ENCODE measurements around the gene CCDC82. TPM values are rescaled to one million over a fixed set of nuclear protein-coding genes. Genes with fewer than 3 reads are reported as not detected.

Gene CCDC82
- total RNA-seq, 3 donors from 2014 or later = 17.6 to 23.8 (median 20.7) TPM

DNA sequence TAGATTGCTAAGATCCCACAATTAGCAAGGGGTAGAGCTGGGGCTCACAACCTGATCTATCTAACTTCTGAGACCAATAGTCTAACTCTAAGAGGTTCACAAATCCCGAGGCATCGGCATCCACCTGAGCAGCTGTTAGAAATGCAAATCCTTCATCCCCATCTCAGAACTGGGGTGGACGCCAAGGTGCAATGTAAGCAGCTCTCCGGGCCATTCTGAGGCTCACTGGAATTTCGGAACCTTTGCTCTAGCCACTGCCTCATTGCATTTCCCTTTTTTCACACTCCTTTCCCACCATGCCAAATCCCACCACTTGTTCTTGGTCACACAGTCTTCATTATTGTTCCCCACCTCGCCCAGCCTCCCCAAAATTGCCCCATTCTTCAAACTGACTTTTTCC is 76.5 kb downstream of the CCDC82 start:
- no peak for ATAC-seq
- Mint-ChIP-seq H3K4me1 (ENCODE audit: low read depth) (peaks cover 82% of the 10 kb centered on the region), H3K9me3 (no peaks in the 10 kb centered on the region), H3K4me3 (no peak overlapping the region), H3K36me3 (ENCODE audit: insufficient read depth) (peaks cover 37% of the 10 kb centered on the region), H3K27me3 (ENCODE audit: low read depth) (no peaks in the 10 kb centered on the region)
- DNase-seq = no peak

DNA sequence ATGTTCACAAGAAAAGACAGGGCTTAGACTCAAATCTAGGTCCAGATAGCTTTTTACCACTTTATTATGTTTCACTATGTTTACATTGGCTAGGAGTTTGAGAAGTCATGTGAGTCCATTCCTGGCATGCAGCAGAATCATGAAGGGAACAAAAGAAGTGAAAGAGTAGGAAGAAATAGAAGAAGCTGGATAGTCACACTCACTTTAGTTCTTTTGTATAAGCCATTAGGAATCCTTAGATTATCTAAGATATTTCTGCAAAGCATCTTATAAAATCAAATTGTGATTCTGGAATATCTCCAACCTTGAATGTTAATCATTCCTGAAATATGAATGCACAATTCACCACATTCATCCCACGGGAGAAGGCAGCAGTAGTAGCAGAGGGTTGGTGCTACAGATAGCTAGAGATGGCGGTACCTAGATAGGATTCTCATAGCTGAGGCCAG is 78.6 kb downstream of the CCDC82 start:
- Mint-ChIP-seq H3K4me1 (ENCODE audit: low read depth) (peaks cover 83% of the 10 kb centered on the region), H3K9me3 (no peaks in the 10 kb centered on the region), H3K27me3 (ENCODE audit: low read depth) (no peaks in the 10 kb centered on the region), H3K36me3 (ENCODE audit: insufficient read depth) (peaks cover 27% of the 10 kb centered on the region), H3K4me3 (no peak overlapping the region)
- no peak for ATAC-seq
- no peak for DNase-seq

DNA sequence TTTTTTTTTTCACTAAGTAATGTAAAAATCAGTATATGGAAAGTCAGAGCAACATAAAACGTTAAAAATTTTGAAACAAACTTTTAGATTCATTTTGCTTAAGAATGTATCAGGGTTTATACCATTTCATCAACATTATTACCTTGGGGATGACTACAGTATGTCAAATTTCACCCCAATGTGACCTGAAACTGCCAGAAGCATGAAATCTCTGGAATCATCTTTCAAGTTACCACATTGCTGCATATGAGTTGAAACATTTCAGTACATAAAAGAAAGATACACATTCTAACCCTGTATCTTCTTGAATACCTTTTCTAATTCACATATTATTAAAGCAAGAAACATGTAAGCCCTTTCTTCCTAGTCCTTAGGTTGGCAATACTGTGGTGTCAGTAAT is 79.5 kb downstream of the CCDC82 start:
- no peak for ATAC-seq
- H3K4me3 Mint-ChIP-seq = no peak overlapping the region
- H3K9me3 Mint-ChIP-seq = no peaks in the 10 kb centered on the region
- peaks cover 20% of the 10 kb centered on the region for H3K36me3 Mint-ChIP-seq (ENCODE audit: insufficient read depth)
- no peak for DNase-seq
- H3K27me3 Mint-ChIP-seq (ENCODE audit: low read depth) = no peaks in the 10 kb centered on the region
- H3K4me1 Mint-ChIP-seq (ENCODE audit: low read depth) = peaks cover 79% of the 10 kb centered on the region

DNA sequence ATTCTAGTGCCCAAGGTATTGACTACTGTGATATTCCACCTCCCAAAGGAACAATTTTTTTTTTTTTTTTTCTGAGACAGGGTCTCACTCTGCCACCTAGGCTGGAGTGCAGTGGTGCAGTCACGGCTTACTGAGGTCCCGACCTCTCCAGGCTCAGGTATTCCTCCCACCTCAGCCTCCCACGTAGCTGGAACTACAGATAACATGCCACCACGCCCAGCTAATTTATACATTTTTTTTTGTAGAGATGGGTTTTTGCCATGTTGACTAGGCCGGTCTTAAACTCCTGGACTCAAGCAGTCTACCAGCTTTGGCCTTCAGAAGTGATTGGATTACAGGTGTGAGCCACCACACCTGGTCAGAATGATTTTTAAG is 80.1 kb downstream of the CCDC82 start:
- DNase-seq (no peak), ATAC-seq (no peak)
- H3K4me3 Mint-ChIP-seq = no peak overlapping the region
- H3K4me1 Mint-ChIP-seq (ENCODE audit: low read depth) = peaks cover 74% of the 10 kb centered on the region
- peaks cover 20% of the 10 kb centered on the region for H3K36me3 Mint-ChIP-seq (ENCODE audit: insufficient read depth)
- no peaks in the 10 kb centered on the region for H3K9me3 Mint-ChIP-seq
- H3K27me3 Mint-ChIP-seq (ENCODE audit: low read depth) = no peaks in the 10 kb centered on the region

DNA sequence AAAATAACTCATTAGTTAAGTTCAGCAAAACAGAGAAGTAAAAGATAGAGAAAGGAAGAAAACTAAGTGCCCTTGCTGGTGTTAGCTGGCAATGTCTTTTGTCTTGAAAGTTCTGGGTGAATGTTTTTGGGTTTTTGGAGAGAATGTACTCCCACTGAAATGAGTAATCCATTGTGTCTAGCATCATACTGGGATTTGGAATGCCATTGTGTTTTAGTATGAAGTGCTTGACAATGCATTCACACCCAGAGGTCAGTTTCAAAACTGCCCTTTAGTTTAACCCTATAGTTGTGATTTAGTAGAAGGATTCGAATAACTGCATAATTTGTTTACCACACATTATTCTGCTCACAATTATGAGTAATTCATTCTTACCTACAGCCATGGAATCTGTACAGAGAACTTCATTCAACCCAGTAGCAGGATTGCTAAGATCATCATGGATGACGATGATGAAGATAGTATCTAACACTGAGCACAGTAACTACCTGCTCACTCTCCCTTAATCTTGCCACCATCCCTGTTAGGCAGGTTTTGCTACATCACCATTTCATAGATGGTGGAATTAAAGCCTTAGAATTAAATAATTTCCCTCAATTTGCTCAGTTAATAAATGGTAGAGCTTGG is 80.6 kb downstream of the CCDC82 start:
- ATAC-seq (peak; percentile 42 to 60), DNase-seq (no peak)
- H3K4me3 Mint-ChIP-seq = no peak overlapping the region
- H3K4me1 Mint-ChIP-seq (ENCODE audit: low read depth) = peaks cover 73% of the 10 kb centered on the region
- no peaks in the 10 kb centered on the region for H3K27me3 Mint-ChIP-seq (ENCODE audit: low read depth)
- peaks cover 17% of the 10 kb centered on the region for H3K36me3 Mint-ChIP-seq (ENCODE audit: insufficient read depth)
- H3K9me3 Mint-ChIP-seq = no peaks in the 10 kb centered on the region

DNA sequence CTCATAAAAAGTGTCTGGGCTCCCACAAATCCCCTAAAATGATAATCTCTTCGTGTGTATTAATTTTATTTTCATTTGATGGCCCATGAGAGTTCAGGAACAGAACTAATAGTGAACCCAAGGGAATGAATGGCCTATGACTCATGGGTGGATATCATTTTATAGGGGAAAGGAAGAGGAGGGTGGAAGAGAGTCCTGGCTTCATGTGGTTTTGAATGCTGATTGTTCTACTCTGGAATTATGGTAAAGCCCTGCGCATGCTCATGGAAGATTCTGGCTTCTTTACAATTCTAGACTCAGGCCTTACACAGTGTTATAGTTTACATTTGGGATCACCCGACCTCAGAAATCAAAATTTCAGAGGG is 82.0 kb downstream of the CCDC82 start:
- H3K4me3 Mint-ChIP-seq = peak overlapping the region; percentile 42
- H3K9me3 Mint-ChIP-seq = no peaks in the 10 kb centered on the region
- no peaks in the 10 kb centered on the region for H3K27me3 Mint-ChIP-seq (ENCODE audit: low read depth)
- peaks cover 73% of the 10 kb centered on the region for H3K4me1 Mint-ChIP-seq (ENCODE audit: low read depth)
- ATAC-seq (peak in 1 of 2 donors; percentile 19), DNase-seq (no peak)
- peaks cover 17% of the 10 kb centered on the region for H3K36me3 Mint-ChIP-seq (ENCODE audit: insufficient read depth)

DNA sequence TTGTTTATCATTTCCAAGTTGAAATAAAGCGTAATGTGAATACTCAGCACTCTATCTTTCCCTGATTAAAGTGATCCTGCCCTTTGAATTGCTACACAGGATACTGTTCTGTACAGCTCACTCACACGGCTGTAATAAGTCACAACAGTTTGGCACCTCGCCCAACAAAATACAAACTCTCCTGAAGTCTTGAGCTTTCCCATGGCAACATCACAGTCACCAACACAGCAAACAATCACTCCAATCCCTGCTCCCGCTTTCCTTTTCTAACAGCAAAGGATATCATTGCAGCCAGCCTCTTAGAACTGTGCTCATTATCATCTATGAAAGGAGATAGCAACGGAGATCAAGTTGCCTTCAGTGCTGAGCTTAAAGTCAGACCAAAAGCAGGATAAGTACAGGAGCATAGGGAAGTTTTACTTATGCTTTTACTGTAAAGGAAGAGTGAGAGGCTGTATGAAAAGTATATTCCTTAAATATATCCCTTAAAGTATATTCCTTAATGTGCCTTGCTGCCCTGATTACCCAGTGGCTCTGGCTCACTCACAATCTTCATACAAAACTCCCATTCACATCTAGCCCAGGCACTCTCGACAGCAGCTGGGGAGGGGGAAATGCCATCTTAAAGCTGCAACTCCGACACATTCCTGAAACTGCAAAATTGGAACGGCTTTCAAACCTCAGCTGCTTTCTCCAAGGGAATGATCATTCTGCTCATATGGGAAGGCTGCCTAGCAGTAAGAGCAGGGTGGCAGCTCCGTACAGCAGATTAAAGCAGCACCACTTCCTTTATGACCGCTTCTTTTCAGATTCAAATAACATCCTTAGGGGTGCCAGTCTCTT is 82.6 kb downstream of the CCDC82 start:
- Mint-ChIP-seq H3K4me1 (ENCODE audit: low read depth) (peaks cover 74% of the 10 kb centered on the region), H3K9me3 (no peaks in the 10 kb centered on the region), H3K4me3 (peak overlapping the region; percentile 42), H3K36me3 (ENCODE audit: insufficient read depth) (peaks cover 17% of the 10 kb centered on the region), H3K27me3 (ENCODE audit: low read depth) (no peaks in the 10 kb centered on the region)
- ATAC-seq (peak; percentile 34 to 37), DNase-seq (no peak)

DNA sequence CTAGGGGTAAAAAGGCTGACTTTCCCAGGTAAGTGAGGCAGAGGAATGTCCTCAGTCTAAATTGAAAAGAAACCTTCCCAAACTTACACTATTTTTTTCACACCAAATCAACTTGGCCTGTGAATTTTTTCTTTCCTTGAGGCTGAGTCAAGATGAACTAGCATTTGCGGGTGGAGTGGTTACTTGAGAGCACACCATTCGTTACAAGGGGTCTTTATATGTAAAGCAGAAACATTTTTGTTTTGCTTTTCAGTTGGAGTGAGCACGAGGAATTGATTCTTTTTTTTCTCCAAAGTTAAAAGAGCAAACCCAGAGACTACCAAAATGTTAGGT is 83.1 kb downstream of the CCDC82 start:
- no peak for DNase-seq
- no peak for ATAC-seq
- Mint-ChIP-seq H3K9me3 (no peaks in the 10 kb centered on the region), H3K4me1 (ENCODE audit: low read depth) (peaks cover 70% of the 10 kb centered on the region), H3K4me3 (no peak overlapping the region), H3K36me3 (ENCODE audit: insufficient read depth) (peaks cover 13% of the 10 kb centered on the region), H3K27me3 (ENCODE audit: low read depth) (no peaks in the 10 kb centered on the region)

DNA sequence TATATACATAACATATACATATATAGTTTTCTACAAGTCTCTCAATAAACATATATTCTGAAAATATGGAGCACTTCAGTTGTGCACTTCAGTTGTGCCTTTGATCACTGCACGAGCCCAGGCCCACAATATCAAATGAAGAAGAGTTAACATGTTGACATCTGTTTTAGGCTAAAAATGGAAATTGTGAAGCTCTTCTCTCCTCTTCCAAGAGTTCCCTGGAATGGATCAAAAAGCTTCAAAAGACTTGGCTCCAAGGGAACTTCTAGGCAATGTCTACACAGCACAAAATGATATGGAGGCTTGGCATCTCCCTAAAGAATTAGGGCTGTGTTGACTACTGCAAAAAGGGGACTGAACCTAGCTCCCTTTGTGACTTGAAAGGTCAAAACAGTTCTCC is 83.6 kb downstream of the CCDC82 start:
- Mint-ChIP-seq H3K4me1 (ENCODE audit: low read depth) (peaks cover 70% of the 10 kb centered on the region), H3K4me3 (no peak overlapping the region)

DNA sequence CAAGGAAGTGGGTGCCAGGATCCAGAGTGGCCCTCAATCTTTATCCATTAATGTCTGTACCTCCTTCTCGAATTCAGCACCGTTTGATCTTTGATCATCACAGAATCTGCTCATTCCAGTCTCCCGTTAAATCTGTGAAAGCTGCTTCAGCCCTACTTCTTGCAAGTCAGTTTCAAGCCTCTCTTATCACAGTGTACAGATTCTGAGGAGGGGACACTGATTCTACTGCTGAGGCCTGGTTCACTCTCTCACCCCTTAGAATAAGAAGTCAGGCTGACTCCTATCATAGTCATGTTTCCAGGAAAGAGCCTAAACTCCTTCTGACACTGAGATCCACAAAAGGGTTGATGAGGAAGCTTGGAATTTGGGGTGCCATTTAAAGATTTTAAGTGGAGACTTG is 85.7 kb downstream of the CCDC82 start:
- no peak for DNase-seq
- no peak overlapping the region for H3K4me3 Mint-ChIP-seq
- no peaks in the 10 kb centered on the region for H3K9me3 Mint-ChIP-seq

More for the DNA sequence above, 83.6 kb downstream of the CCDC82 start:
- H3K36me3 Mint-ChIP-seq (ENCODE audit: insufficient read depth) = peaks cover 10% of the 10 kb centered on the region
- no peaks in the 10 kb centered on the region for H3K27me3 Mint-ChIP-seq (ENCODE audit: low read depth)
- ATAC-seq (no peak), DNase-seq (no peak)
- no peaks in the 10 kb centered on the region for H3K9me3 Mint-ChIP-seq

DNA sequence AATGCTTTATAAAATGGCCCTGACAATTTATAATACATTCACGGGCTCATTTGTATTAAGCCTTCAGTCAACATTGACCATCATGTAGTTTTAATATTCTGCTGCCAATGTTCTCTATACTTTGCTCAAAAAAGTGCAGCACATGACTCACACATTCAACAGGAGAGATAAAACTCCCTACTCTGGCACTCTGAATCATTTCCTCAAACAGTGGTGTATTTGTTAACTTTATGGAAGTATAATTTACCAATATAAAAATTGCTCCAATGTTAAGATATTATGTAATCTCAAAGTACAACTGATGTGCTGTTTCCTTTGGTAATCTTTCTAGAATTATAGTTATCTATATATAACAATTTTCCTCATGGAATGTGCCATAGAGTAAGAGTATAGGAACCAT is 86.6 kb downstream of the CCDC82 start:
- Mint-ChIP-seq H3K9me3 (no peaks in the 10 kb centered on the region), H3K4me1 (ENCODE audit: low read depth) (peaks cover 74% of the 10 kb centered on the region), H3K27me3 (ENCODE audit: low read depth) (no peaks in the 10 kb centered on the region), H3K36me3 (ENCODE audit: insufficient read depth) (peaks cover 22% of the 10 kb centered on the region), H3K4me3 (no peak overlapping the region)
- DNase-seq (no peak), ATAC-seq (peak; percentile 57 to 68)

More for the DNA sequence above, 85.7 kb downstream of the CCDC82 start:
- no peaks in the 10 kb centered on the region for H3K27me3 Mint-ChIP-seq (ENCODE audit: low read depth)
- H3K36me3 Mint-ChIP-seq (ENCODE audit: insufficient read depth) = peaks cover 21% of the 10 kb centered on the region
- ATAC-seq = no peak
- H3K4me1 Mint-ChIP-seq (ENCODE audit: low read depth) = peaks cover 78% of the 10 kb centered on the region

Other genes with a start within 250 kb of the CCDC82 start
- 10 to 100 TPM; 27.3 to 29.8 (median 29.2) TPM for gene MAML2, start 46.7 kb downstream of the CCDC82 start, total RNA-seq
- gene JRKL, start 101 bp upstream of the CCDC82 start, total RNA-seq = 10 to 100 TPM in 1 of 3 donors, 1 to 10 TPM in 2; 8.9 to 11.4 (median 9.4) TPM

Data from activated T-cell treated with anti-CD3 and anti-CD28 coated beads, Interleukin-2, amount 50 U/mL, for 4 hours (primary cell).